H9 (cell line): Measurements from ENCODE around the gene TNFRSF21. TPM values are rescaled to one million over a fixed set of nuclear protein-coding genes. Genes with fewer than 3 reads are reported as not detected.

Source experiments
- DNase-seq: peaks from one replicate; pipeline ENCODE4 v3.0.0-alpha.2; 2017
- H2AFZ ChIP-seq: one replicate; pipeline ENCODE4 v1.6.1; 2013; ENCODE audit warnings: mild to moderate bottlenecking, low read length, control low read depth, moderate library complexity
- H2AK5ac ChIP-seq: 2 replicates; pipeline ENCODE4 v1.6.1; 2013; ENCODE audit warnings: low read length, control low read depth, mixed read lengths; ENCODE audit not compliant: insufficient read length
- H2BK120ac ChIP-seq: one replicate; pipeline ENCODE4 v1.6.1; 2013; ENCODE audit warnings: low read depth, mild to moderate bottlenecking, low read length, control low read depth, inconsistent platforms; ENCODE audit not compliant: poor library complexity, severe bottlenecking
- H2BK12ac ChIP-seq: 2 replicates; pipeline ENCODE4 v1.6.1; 2013; ENCODE audit warnings: low read length, control low read depth, mixed read lengths, low read depth; ENCODE audit not compliant: insufficient read length
- H2BK15ac ChIP-seq: 2 replicates; pipeline ENCODE4 v1.6.1; 2013; ENCODE audit warnings: low read depth, low read length, control low read depth
- H2BK20ac ChIP-seq: one replicate; pipeline ENCODE4 v1.6.1; 2013; ENCODE audit warnings: low read depth, mild to moderate bottlenecking, low read length, control low read depth, inconsistent platforms; ENCODE audit not compliant: poor library complexity, severe bottlenecking
- H2BK5ac ChIP-seq: 2 replicates; pipeline ENCODE4 v1.6.1; 2013; ENCODE audit warnings: low read length, control low read depth, mixed read lengths; ENCODE audit not compliant: insufficient read length
- H3K14ac ChIP-seq: 2 replicates; pipeline ENCODE4 v1.6.1; 2013; ENCODE audit warnings: low read length, control low read depth; ENCODE audit not compliant: insufficient read depth
- H3K18ac ChIP-seq: 2 replicates; pipeline ENCODE4 v1.6.1; 2013; ENCODE audit warnings: low read depth, mild to moderate bottlenecking, mixed read lengths, low read length, control low read depth; ENCODE audit not compliant: insufficient read length
- H3K23ac ChIP-seq: 2 replicates; pipeline ENCODE4 v1.6.1; 2013; ENCODE audit warnings: low read length, control low read depth, mixed read lengths, low read depth; ENCODE audit not compliant: insufficient read length
- H3K23me2 ChIP-seq: 2 replicates; pipeline ENCODE4 v1.6.1; 2013; ENCODE audit warnings: low read depth, mild to moderate bottlenecking, mixed read lengths, low read length, control low read depth; ENCODE audit not compliant: insufficient read length, poor library complexity, severe bottlenecking
- H3K27ac ChIP-seq: 2 replicates; pipeline ENCODE4 v1.5.1; 2013; ENCODE audit warnings: low read length, control low read depth, mixed read lengths, low read depth; ENCODE audit not compliant: insufficient read length
- H3K27me3 ChIP-seq: 2 replicates; pipeline ENCODE4 v1.6.1; 2013; ENCODE audit warnings: low read length, control low read depth, inconsistent platforms; ENCODE audit not compliant: insufficient read depth
- H3K4ac ChIP-seq: 2 replicates; pipeline ENCODE4 v1.6.1; 2013; ENCODE audit warnings: low read depth, mild to moderate bottlenecking, control low read depth, inconsistent platforms, low read length, moderate library complexity
- H3K4me1 ChIP-seq: 2 replicates; pipeline ENCODE4 v1.6.1; 2013; ENCODE audit warnings: low read length, control low read depth, inconsistent platforms; ENCODE audit not compliant: insufficient read depth
- H3K4me2 ChIP-seq: 2 replicates; pipeline ENCODE4 v1.6.1; 2013; ENCODE audit warnings: low read length, control low read depth, mixed read lengths; ENCODE audit not compliant: insufficient read length, insufficient read depth
- H3K56ac ChIP-seq: 2 replicates; pipeline ENCODE4 v1.6.1; 2013; ENCODE audit warnings: low read depth, mild to moderate bottlenecking, mixed read lengths, low read length, control low read depth; ENCODE audit not compliant: insufficient read length
- H3K79me1 ChIP-seq: 2 replicates; pipeline ENCODE4 v1.6.1; 2013; ENCODE audit warnings: low read depth, mild to moderate bottlenecking, moderate library complexity, low read length, control low read depth, inconsistent platforms; ENCODE audit not compliant: insufficient read depth, poor library complexity, severe bottlenecking
- H3K79me2 ChIP-seq: 2 replicates; pipeline ENCODE4 v1.6.1; 2013; ENCODE audit warnings: low read length, control low read depth, inconsistent platforms; ENCODE audit not compliant: insufficient read depth
- H3K9ac ChIP-seq: 2 replicates; pipeline ENCODE4 v1.6.1; 2013; ENCODE audit warnings: low read length, control low read depth, mixed read lengths; ENCODE audit not compliant: insufficient read length; ENCODE audit errors: extremely low read depth
- H3K9me3 ChIP-seq: one replicate; pipeline ENCODE4 v1.6.1; 2013; ENCODE audit warnings: low read depth, low read length, inconsistent platforms; ENCODE audit not compliant: control insufficient read depth
- H3T11ph ChIP-seq: one replicate; pipeline ENCODE4 v1.6.1; 2013; ENCODE audit warnings: mild to moderate bottlenecking, low read length, control low read depth, inconsistent platforms
- H4K20me1 ChIP-seq: one replicate; pipeline ENCODE4 v1.6.1; 2013; ENCODE audit not compliant: control insufficient read depth, insufficient read length, insufficient read depth
- H4K5ac ChIP-seq: 2 replicates; pipeline ENCODE4 v1.6.1; 2013; ENCODE audit warnings: low read depth, mild to moderate bottlenecking, mixed read lengths, low read length, control low read depth; ENCODE audit not compliant: insufficient read length
- H4K8ac ChIP-seq: replicated peaks from 2 replicates; pipeline ENCODE4 v1.6.1; 2013; ENCODE audit warnings: low read length, control low read depth, mixed read lengths, low read depth; ENCODE audit not compliant: insufficient read length
- H4K91ac ChIP-seq: 2 replicates; pipeline ENCODE4 v1.6.1; 2013; ENCODE audit warnings: low read depth, mild to moderate bottlenecking, moderate library complexity, mixed read lengths, low read length, control low read depth; ENCODE audit not compliant: insufficient read length
- H3K27ac Mint-ChIP-seq, 3 experiments: 2 replicates in 2 of 3; 3 replicates in 1 of 3; pipeline ENCODE4 v1.8.0; 2020 to 2021; ENCODE audit warnings: mixed read lengths in 3 of 3, mild to moderate bottlenecking in 1 of 3, moderate library complexity in 1 of 3
- H3K27me3 Mint-ChIP-seq: 2 replicates; pipeline ENCODE4 v1.8.0; 2021; ENCODE audit warnings: low read depth, mild to moderate bottlenecking, moderate library complexity, mixed read lengths
- H3K36me3 Mint-ChIP-seq, 3 experiments: 2 replicates in 2 of 3; 3 replicates in 1 of 3; pipeline ENCODE4 v1.8.0; 2020 to 2021; ENCODE audit warnings: low read depth in 3 of 3, mixed read lengths in 3 of 3; ENCODE audit not compliant: insufficient read depth in 1 of 3
- H3K4me1 Mint-ChIP-seq, 2 experiments: 2 replicates each; pipeline ENCODE4 v1.8.0; 2020; ENCODE audit warnings: mixed read lengths in 2 of 2
- H3K4me3 Mint-ChIP-seq, 2 experiments: 2 replicates in 1 of 2; 3 replicates in 1 of 2; pipeline ENCODE4 v1.8.0; 2020 to 2021; ENCODE audit warnings: mild to moderate bottlenecking in 2 of 2, mixed read lengths in 2 of 2, moderate library complexity in 1 of 2
- H3K9me3 Mint-ChIP-seq, 2 experiments: 2 replicates in 1 of 2; 3 replicates in 1 of 2; pipeline ENCODE4 v1.8.0; 2020; ENCODE audit warnings: mild to moderate bottlenecking in 2 of 2, mixed read lengths in 2 of 2, moderate library complexity in 1 of 2
- CTCF ChIP-seq: fragments of 200-600 bp; sonication (generic); conservative IDR thresholded peaks from 3 replicates; pipeline ENCODE4 v1.8.0; 2021; ENCODE audit warnings: antibody characterized with exemption, mild to moderate bottlenecking
- total RNA-seq: library from RNA; stranded (reverse); gene quantifications from 2 replicates; pipeline ENCODE4 v1.2.1, GENCODE V29; 2021

Gene TNFRSF21
- total RNA-seq, 1 experiment from 2014 or later = 39.1 TPM

- no peak overlapping the region for H3K27ac ChIP-seq
- H4K8ac ChIP-seq = no peak overlapping the region
- H3T11ph ChIP-seq = no peak overlapping the region
- no peaks in the 10 kb centered on the region for H3K23me2 ChIP-seq
- no peaks in the 10 kb centered on the region; the same call in 1 of the 2 replicates for H3K27me3 Mint-ChIP-seq
- no peaks in the 10 kb centered on the region for H3K79me2 ChIP-seq
- peaks cover 0 to 5% of the 10 kb centered on the region in 2 experiments; a peak in 1 of 5 replicates for H3K9me3 Mint-ChIP-seq
- H3K9ac ChIP-seq = no peak overlapping the region
- H3K79me1 ChIP-seq = no peaks in the 10 kb centered on the region
- H3K23ac ChIP-seq = no peak overlapping the region
- no peaks in the 10 kb centered on the region for H3K4me1 ChIP-seq
- H2BK12ac ChIP-seq = no peak overlapping the region
- no peak for TF ChIP-seq CTCF
- no peak overlapping the region for H3K4me2 ChIP-seq
- H4K20me1 ChIP-seq = no peaks in the 10 kb centered on the region
- no peaks in the 10 kb centered on the region for H3K9me3 ChIP-seq
- H2BK20ac ChIP-seq = no peak overlapping the region
- no peak for DNase-seq
- H3K27ac Mint-ChIP-seq = no peak overlapping the region
- H2AFZ ChIP-seq = no peak overlapping the region
- H4K5ac ChIP-seq = no peak overlapping the region
- H3K4me3 Mint-ChIP-seq = no peak overlapping the region
- H3K14ac ChIP-seq = no peak overlapping the region
- no peak overlapping the region for H4K91ac ChIP-seq
- no peaks in the 10 kb centered on the region for H3K36me3 Mint-ChIP-seq
- H3K18ac ChIP-seq = no peak overlapping the region
- H3K4me1 Mint-ChIP-seq = no peaks in the 10 kb centered on the region
- no peak overlapping the region for H3K4ac ChIP-seq
- no peak overlapping the region for H2BK15ac ChIP-seq
- H2BK5ac ChIP-seq = no peak overlapping the region
- H2BK120ac ChIP-seq = no peak overlapping the region
- no peak overlapping the region for H3K56ac ChIP-seq
- H2AK5ac ChIP-seq = no peak overlapping the region
- H3K27me3 ChIP-seq = no peaks in the 10 kb centered on the region
These were observed 103.1 kb downstream of the TNFRSF21 start for GRCh38 chr6:47206626-47207025.
